Smooth muscle cell (in vitro differentiated cells): Measurements from ENCODE around the gene CNTN5. TPM values are rescaled to one million over a fixed set of nuclear protein-coding genes. Genes with fewer than 3 reads are reported as not detected.

Experiments used
- DNase-seq: peaks from one replicate; lab custom pipeline; 2025; ENCODE audit not compliant: unreplicated experiment; lab: John Stamatoyannopoulos, UW
- H2AFZ ChIP-seq: fragments of 200-600 bp; sonication (generic); 2 replicates; pipeline ENCODE4 v1.6.0; 2016; ENCODE audit warnings: antibody characterized with exemption, low read depth, mild to moderate bottlenecking
- H3F3A ChIP-seq: fragments of 200-600 bp; sonication (generic); 2 replicates; pipeline ENCODE4 v1.6.0; 2017; ENCODE audit warnings: antibody characterized with exemption, low read depth
- H3K27ac ChIP-seq: fragments of 200-600 bp; sonication (generic); 2 replicates; pipeline ENCODE4 v1.5.1; 2016; ENCODE audit warnings: low read depth, mild to moderate bottlenecking
- H3K27me3 ChIP-seq: fragments of 200-600 bp; sonication (generic); 2 replicates; pipeline ENCODE4 v1.6.1; 2016; ENCODE audit warnings: low read depth, mild to moderate bottlenecking
- H3K36me3 ChIP-seq: fragments of 200-600 bp; sonication (generic); 2 replicates; pipeline ENCODE4 v1.5.1; 2016; ENCODE audit warnings: low read depth
- H3K4me1 ChIP-seq: fragments of 200-600 bp; sonication (generic); 2 replicates; pipeline ENCODE4 v1.5.1; 2016; ENCODE audit warnings: low read depth
- H3K4me2 ChIP-seq: fragments of 200-600 bp; sonication (generic); 2 replicates; pipeline ENCODE4 v1.6.0; 2016; ENCODE audit warnings: mild to moderate bottlenecking
- H3K4me3 ChIP-seq: fragments of 200-600 bp; sonication (generic); 2 replicates; pipeline ENCODE4 v1.5.1; 2016; ENCODE audit warnings: mild to moderate bottlenecking
- H3K79me2 ChIP-seq: fragments of 200-600 bp; sonication (generic); 2 replicates; pipeline ENCODE4 v1.6.0; 2016; ENCODE audit warnings: low read depth, mild to moderate bottlenecking
- H3K9ac ChIP-seq: fragments of 200-600 bp; sonication (generic); 2 replicates; pipeline ENCODE4 v1.6.0; 2016; ENCODE audit warnings: low read depth
- H3K9me3 ChIP-seq: fragments of 200-600 bp; sonication (generic); replicated peaks from 2 replicates; pipeline ENCODE4 v1.5.1; 2016; ENCODE audit warnings: low read depth
- H4K20me1 ChIP-seq: fragments of 200-600 bp; sonication (generic); 2 replicates; pipeline ENCODE4 v1.6.0; 2016; ENCODE audit warnings: low read depth
- WGBS: methylation state at CpG from one replicate; pipeline ENCODE4 v1.1.7; 2016; ENCODE audit warnings: low lambda C conversion rate; 5-methylcytosine and 5-hydroxymethylcytosine counted together
- polyA plus RNA-seq: library from polyadenylated mRNA; unstranded; fragments of >200 nt; fragmentation: Nextera tagmentation; extraction: Ambion mirVana; gene quantifications from 2 replicates; pipeline ENCODE4 v1.2.1, GENCODE V29; 2016
- total RNA-seq: library from RNA; depleted of rRNA; stranded (reverse); fragments of >200 nt; gene quantifications from 2 replicates; pipeline ENCODE4 v1.2.3, GENCODE V29; 2014
- TF ChIP-seq, protein P1 (sequence below): fragments of 200-600 bp; sonication (generic); IDR thresholded peaks from 2 replicates; pipeline ENCODE4 v1.5.1; 2017; ENCODE audit warnings: borderline replicate concordance, mild to moderate bottlenecking, antibody characterized with exemption; ENCODE audit not compliant: insufficient read depth, poor library complexity, severe bottlenecking

CNTN5 gene
- total and polyA plus RNA-seq, 2 experiments from 2014 or later: 0.97 to 3.1 TPM

DNA sequence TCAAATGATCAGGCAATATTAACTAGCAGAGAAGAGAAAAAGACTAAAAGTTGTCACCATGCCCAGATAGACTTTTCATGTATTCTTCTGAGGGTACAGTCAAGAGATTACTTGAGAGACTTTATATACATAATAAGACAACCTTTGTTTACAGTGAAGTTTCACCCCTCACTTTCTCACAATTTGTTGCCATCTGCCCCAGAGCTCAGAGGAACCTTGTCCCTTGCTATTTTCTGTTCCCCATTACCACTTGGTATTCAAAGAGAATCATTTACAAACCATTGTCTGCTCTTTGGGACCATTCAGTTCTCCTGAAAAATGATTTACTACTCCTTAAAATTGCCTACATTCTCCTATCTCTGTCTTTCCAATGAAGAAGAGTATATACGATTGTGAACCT is 544.6 kb downstream of the CNTN5 start:
- no peak for DNase-seq
- H4K20me1 ChIP-seq: no peaks in the 10 kb centered on the region
- H3F3A ChIP-seq: no peaks in the 10 kb centered on the region
- TF ChIP-seq, protein P1, sequence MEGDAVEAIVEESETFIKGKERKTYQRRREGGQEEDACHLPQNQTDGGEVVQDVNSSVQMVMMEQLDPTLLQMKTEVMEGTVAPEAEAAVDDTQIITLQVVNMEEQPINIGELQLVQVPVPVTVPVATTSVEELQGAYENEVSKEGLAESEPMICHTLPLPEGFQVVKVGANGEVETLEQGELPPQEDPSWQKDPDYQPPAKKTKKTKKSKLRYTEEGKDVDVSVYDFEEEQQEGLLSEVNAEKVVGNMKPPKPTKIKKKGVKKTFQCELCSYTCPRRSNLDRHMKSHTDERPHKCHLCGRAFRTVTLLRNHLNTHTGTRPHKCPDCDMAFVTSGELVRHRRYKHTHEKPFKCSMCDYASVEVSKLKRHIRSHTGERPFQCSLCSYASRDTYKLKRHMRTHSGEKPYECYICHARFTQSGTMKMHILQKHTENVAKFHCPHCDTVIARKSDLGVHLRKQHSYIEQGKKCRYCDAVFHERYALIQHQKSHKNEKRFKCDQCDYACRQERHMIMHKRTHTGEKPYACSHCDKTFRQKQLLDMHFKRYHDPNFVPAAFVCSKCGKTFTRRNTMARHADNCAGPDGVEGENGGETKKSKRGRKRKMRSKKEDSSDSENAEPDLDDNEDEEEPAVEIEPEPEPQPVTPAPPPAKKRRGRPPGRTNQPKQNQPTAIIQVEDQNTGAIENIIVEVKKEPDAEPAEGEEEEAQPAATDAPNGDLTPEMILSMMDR: no peak
- 100% methylated on average over 1 of the region's 1 CpG for WGBS
- no peak overlapping the region for H3K9ac ChIP-seq
- no peak overlapping the region for H3K4me2 ChIP-seq
- H2AFZ ChIP-seq: no peak overlapping the region
- H3K79me2 ChIP-seq: no peaks in the 10 kb centered on the region
- H3K4me1 ChIP-seq: no peaks in the 10 kb centered on the region
- no peak overlapping the region for H3K4me3 ChIP-seq
- no peaks in the 10 kb centered on the region for H3K36me3 ChIP-seq
- H3K9me3 ChIP-seq: no peaks in the 10 kb centered on the region
- no peaks in the 10 kb centered on the region for H3K27me3 ChIP-seq
- no peak overlapping the region for H3K27ac ChIP-seq

DNA sequence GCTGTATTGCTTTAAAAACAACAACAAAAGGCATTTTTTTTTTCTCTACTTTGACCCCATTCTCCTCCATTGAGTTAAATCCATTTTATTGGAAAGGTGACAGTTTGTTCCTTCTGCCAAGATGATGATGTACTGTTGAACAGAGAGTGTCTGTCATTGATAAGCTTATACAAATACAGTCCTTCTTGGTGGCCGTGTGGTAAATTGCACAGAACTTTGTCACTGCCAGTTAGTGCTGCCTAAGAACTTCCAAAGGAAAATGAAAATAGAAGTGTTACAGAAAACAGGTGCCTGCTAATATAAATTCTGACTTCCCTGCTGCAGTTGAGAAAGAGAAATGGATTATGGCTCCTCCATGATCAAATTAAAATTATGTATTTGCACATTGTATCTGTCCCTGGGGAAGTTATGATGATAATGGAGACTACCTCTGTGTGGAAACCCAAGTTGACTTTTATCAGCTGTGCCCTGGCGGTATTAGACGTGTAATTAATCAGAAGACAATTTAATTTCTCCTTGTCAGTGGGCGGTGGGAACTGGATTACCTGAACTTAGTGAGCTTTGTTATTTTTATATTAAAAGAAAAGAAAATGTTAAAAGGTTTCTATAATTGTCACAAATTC is 546.7 kb downstream of the CNTN5 start:
- Histone ChIP-seq H2AFZ (no peak overlapping the region), H3K27me3 (no peaks in the 10 kb centered on the region), H3K9me3 (no peaks in the 10 kb centered on the region), H3K4me3 (no peak overlapping the region), H3K79me2 (no peaks in the 10 kb centered on the region), H3K36me3 (no peaks in the 10 kb centered on the region), H3K4me2 (no peak overlapping the region), H3K9ac (no peak overlapping the region), H4K20me1 (no peaks in the 10 kb centered on the region), H3K27ac (no peak overlapping the region), H3F3A (no peaks in the 10 kb centered on the region), H3K4me1 (no peaks in the 10 kb centered on the region)
- 85% methylated on average over 4 of the region's 4 CpGs for WGBS
- TF ChIP-seq, protein P1: no peak
- no peak for DNase-seq

DNA sequence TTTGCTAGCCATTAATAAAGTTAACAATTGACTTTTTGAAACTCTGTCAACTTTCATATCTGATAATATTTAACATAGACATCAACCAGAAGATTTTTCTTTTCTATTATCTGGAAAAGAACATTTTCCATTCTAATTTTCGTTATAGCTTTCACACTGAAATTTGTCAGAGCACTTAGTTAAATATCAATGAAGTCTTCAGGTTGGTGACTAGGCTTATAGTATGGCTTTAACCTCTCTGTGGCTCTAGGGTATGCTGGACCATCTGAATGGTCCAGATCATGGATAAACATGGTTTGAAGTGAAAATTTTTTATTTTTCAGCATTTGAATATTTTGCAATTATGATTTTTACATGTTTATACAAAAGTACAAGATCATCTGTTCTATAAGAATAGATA is 548.1 kb downstream of the CNTN5 start:
- DNase-seq: no peak
- Histone ChIP-seq H2AFZ (no peak overlapping the region), H3F3A (no peaks in the 10 kb centered on the region), H3K9ac (no peak overlapping the region), H3K4me3 (no peak overlapping the region), H3K4me2 (no peak overlapping the region), H3K27me3 (no peaks in the 10 kb centered on the region), H3K4me1 (no peaks in the 10 kb centered on the region), H4K20me1 (no peaks in the 10 kb centered on the region), H3K27ac (no peak overlapping the region), H3K9me3 (no peaks in the 10 kb centered on the region), H3K36me3 (no peaks in the 10 kb centered on the region), H3K79me2 (no peaks in the 10 kb centered on the region)
- TF ChIP-seq, protein P1: no peak
- WGBS: 71% methylated on average over 1 of the region's 1 CpG

DNA sequence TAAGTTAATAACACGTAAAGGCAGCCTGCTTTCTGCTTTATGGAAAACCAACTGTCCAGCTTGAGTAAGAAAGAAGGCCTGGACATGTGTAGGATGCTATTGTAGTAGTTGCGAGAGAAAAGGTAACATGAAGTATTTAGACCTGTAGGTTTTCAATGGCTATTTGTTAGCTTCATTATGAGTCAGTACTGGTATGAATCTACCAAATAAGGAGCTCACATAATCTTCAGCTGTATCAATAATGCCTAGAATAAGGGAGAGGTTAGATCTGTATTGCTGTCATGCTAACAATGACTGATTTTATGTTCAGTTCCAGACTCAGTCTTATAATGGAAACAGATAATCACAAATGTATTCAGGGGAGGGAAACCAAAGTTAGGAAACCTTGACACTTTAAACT is 550.3 kb downstream of the CNTN5 start:
- H3K36me3 ChIP-seq: no peaks in the 10 kb centered on the region
- no peaks in the 10 kb centered on the region for H3K4me1 ChIP-seq
- H3K9ac ChIP-seq: no peak overlapping the region
- no peak for DNase-seq
- no peaks in the 10 kb centered on the region for H4K20me1 ChIP-seq
- TF ChIP-seq, protein P1: no peak
- no peak overlapping the region for H3K4me3 ChIP-seq
- no peaks in the 10 kb centered on the region for H3F3A ChIP-seq
- 52% methylated on average over 2 of the region's 2 CpGs for WGBS
- no peaks in the 10 kb centered on the region for H3K79me2 ChIP-seq
- H3K4me2 ChIP-seq: no peak overlapping the region
- no peak overlapping the region for H2AFZ ChIP-seq
- no peak overlapping the region for H3K27ac ChIP-seq
- no peaks in the 10 kb centered on the region for H3K27me3 ChIP-seq
- no peaks in the 10 kb centered on the region for H3K9me3 ChIP-seq
